Coronary artery (tissue), 2 donors: ENCODE results near the gene HBEGF.

ENCODE experiments used
- DNase-seq: peaks from one replicate; pipeline ENCODE4 v3.0.0-alpha.2; 2017; ENCODE audit warnings: low spot score
- H3K27ac ChIP-seq, 2 donors: fragments of 200-600 bp; sonication (generic); one replicate each; pipeline ENCODE4 v1.5.1; 2016 to 2019
- H3K4me3 ChIP-seq: fragments of 200-600 bp; sonication (generic); 2 replicates; pipeline ENCODE4 v1.5.1; 2016; ENCODE audit warnings: mild to moderate bottlenecking, moderate library complexity
- CTCF ChIP-seq: fragments of 200-600 bp; sonication (generic); IDR thresholded peaks from one replicate; pipeline ENCODE4 v1.5.1; 2019; ENCODE audit warnings: antibody characterized with exemption

The HBEGF gene

GRCh38 chr5:140346348-140347221 is at the start of gene HBEGF:
Gene HBEGF (minus strand): TSS chr5:140346603. CDS start chr5:140346328, 275 bp downstream.
- Histone ChIP-seq H3K27ac (peak within 1 kb of the TSS; percentile 79 to 91), H3K4me3 (peak within 1 kb of the TSS; percentile 93)
- peak; percentile 30 for TF ChIP-seq CTCF
- peak; percentile 86 for DNase-seq

- H3K4me3 ChIP-seq: no peak overlapping the region
- DNase-seq: no peak
- no peak for TF ChIP-seq CTCF
- H3K27ac ChIP-seq: no peak overlapping the region
These were observed 47.3 kb upstream of the HBEGF start for GRCh38 chr5:140393738-140394137.

- TF ChIP-seq CTCF: no peak
- no peak for DNase-seq
- Histone ChIP-seq H3K4me3 (no peak overlapping the region), H3K27ac (no peak overlapping the region)
These were observed 45.3 kb upstream of the HBEGF start for GRCh38 chr5:140391732-140392131.

GRCh38 chr5:140391312-140391711 is 44.9 kb upstream of the HBEGF start:
- Histone ChIP-seq H3K4me3 (no peak overlapping the region), H3K27ac (no peak overlapping the region)
- DNase-seq: no peak
- no peak for TF ChIP-seq CTCF

- no peak for DNase-seq
- Histone ChIP-seq H3K4me3 (no peak overlapping the region), H3K27ac (no peak overlapping the region)
- no peak for TF ChIP-seq CTCF
These were observed 41.6 kb upstream of the HBEGF start for GRCh38 chr5:140388052-140388451.

GRCh38 chr5:140383300-140383699 is 36.9 kb upstream of the HBEGF start:
- TF ChIP-seq CTCF: no peak
- H3K4me3 ChIP-seq: no peak overlapping the region
- DNase-seq: no peak
- no peak overlapping the region for H3K27ac ChIP-seq

- no peak for TF ChIP-seq CTCF
- Histone ChIP-seq H3K27ac (no peak overlapping the region), H3K4me3 (no peak overlapping the region)
- no peak for DNase-seq
These were observed 36.5 kb upstream of the HBEGF start for GRCh38 chr5:140382866-140383265.
